ENCODE results near the gene SNAI3. TPM values are rescaled to one million over a fixed set of nuclear protein-coding genes. Genes with fewer than 3 reads are reported as not detected.

SNAI3 gene
- total RNA-seq, 1 experiment from 2014 or later, result 0.54 TPM

GRCh38 chr16:88656291-88656980 lies 29.9 kb downstream of the SNAI3 start:
- DNase-seq, result no peak
- no peak overlapping the region for H3K27ac Mint-ChIP-seq (ENCODE audit: unreplicated experiment)
- H3K36me3 Mint-ChIP-seq (ENCODE audit: insufficient read depth, unreplicated experiment), result peaks cover 92% of the 10 kb centered on the region
- intact Hi-C loops (cut with micrococcal nuclease; ENCODE audit: unreplicated experiment), result no loop called here
- H3K4me3 Mint-ChIP-seq (ENCODE audit: low read depth, unreplicated experiment), result no peak overlapping the region
- CTCF ChIA-PET, result no interaction called here
- no peak for TF ChIP-seq CTCF (IDR thresholded peaks at IDR 0.05; ENCODE audit: unreplicated experiment)
- H3K4me1 Mint-ChIP-seq (ENCODE audit: low read depth, unreplicated experiment), result peaks cover 11% of the 10 kb centered on the region
- no peaks in the 10 kb centered on the region for H3K9me3 Mint-ChIP-seq (ENCODE audit: low read depth, unreplicated experiment)
- no peaks in the 10 kb centered on the region for H3K27me3 Mint-ChIP-seq (ENCODE audit: unreplicated experiment)
- no TSS peak for BruUV-seq (replicated peaks)

DNA sequence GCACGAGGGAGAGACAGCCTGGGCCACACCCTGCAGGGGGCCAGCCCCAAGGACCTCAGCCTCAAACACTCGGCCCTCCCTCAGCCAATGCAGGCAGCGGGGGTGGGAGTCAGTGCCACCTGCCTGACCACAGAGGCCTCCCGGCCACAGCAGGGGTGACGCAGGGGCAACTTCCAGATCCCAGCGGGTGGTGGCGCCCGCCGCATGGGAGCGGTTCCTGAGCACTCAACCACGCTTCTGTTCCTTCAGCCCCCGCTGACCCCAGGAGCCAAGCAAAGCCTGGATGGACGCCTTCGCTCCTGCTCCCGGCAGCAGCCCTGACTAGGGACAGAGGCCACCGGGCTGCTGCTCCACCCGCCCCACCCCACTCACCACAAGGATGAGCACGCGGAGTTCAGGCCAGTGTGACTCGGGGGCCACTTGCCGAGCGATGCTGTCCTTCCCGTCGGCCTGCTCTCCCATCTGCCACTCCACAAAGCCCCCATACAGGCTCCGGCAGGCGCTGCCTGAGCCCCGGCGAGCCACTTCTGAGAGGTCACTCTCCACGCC lies 30.5 kb downstream of the SNAI3 start:
- CTCF ChIA-PET, result no interaction called here
- BruUV-seq (replicated peaks), result no TSS peak
- Mint-ChIP-seq H3K27ac (ENCODE audit: unreplicated experiment) (no peak overlapping the region), H3K4me1 (ENCODE audit: low read depth, unreplicated experiment) (peaks cover 15% of the 10 kb centered on the region), H3K9me3 (ENCODE audit: low read depth, unreplicated experiment) (no peaks in the 10 kb centered on the region), H3K36me3 (ENCODE audit: insufficient read depth, unreplicated experiment) (peaks cover 92% of the 10 kb centered on the region), H3K4me3 (ENCODE audit: low read depth, unreplicated experiment) (no peak overlapping the region), H3K27me3 (ENCODE audit: unreplicated experiment) (no peaks in the 10 kb centered on the region)
- TF ChIP-seq CTCF (IDR thresholded peaks at IDR 0.05; ENCODE audit: unreplicated experiment), result no peak
- DNase-seq, result no peak
- intact Hi-C loops (cut with micrococcal nuclease; ENCODE audit: unreplicated experiment), result no loop called here

GRCh38 chr16:88655053-88655732 lies 31.1 kb downstream of the SNAI3 start:
- TF ChIP-seq CTCF (IDR thresholded peaks at IDR 0.05; ENCODE audit: unreplicated experiment), result no peak
- no peaks in the 10 kb centered on the region for H3K9me3 Mint-ChIP-seq (ENCODE audit: low read depth, unreplicated experiment)
- no peaks in the 10 kb centered on the region for H3K27me3 Mint-ChIP-seq (ENCODE audit: unreplicated experiment)
- H3K4me1 Mint-ChIP-seq (ENCODE audit: low read depth, unreplicated experiment), result peaks cover 15% of the 10 kb centered on the region
- no peak for DNase-seq
- peaks cover 92% of the 10 kb centered on the region for H3K36me3 Mint-ChIP-seq (ENCODE audit: insufficient read depth, unreplicated experiment)
- intact Hi-C loops (cut with micrococcal nuclease; ENCODE audit: unreplicated experiment), result no loop called here
- H3K4me3 Mint-ChIP-seq (ENCODE audit: low read depth, unreplicated experiment), result no peak overlapping the region
- CTCF ChIA-PET, result interaction anchor here (0.7 to 1.0 kb wide), 2 partner anchors 16 to 67 kb away, joined by 3 read pairs; no protein-coding TSS in a partner anchor
- BruUV-seq (replicated peaks), result no TSS peak
- no peak overlapping the region for H3K27ac Mint-ChIP-seq (ENCODE audit: unreplicated experiment)

DNA sequence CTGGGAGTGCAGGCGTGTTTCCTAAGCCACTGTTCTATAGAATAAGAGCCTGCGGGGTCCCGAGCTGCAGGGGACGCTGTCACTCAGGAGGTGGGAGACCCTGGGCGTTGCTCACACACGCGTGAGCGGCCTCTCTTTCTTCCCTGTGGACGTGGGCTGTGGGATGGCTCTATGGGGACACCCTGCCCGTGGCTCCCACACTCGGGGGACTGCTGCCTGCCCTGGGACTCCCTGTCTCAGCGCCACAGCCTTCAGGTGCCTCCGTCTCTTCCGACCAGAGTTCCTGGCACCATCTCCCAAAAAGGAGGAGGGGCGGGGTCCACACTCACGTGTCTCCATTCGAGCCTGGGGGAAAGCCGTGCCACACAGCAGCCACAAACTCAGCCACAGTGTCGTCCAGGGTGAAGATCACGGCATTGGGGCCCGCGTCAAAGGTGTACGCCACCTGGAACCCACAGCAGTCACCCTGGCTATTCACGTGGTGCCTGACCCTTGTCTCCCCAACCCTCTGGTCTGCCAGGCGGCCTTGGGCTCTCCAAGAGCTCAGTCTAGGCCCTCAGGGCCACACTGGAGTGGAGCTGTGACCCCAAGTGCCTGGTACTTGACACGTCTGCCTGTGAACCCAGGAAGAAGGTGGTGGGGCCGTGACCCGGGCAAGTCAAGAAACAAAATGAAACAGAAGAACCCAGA lies 31.8 kb downstream of the SNAI3 start:
- no TSS peak for BruUV-seq (replicated peaks)
- no peak overlapping the region for H3K4me3 Mint-ChIP-seq (ENCODE audit: low read depth, unreplicated experiment)
- H3K9me3 Mint-ChIP-seq (ENCODE audit: low read depth, unreplicated experiment), result no peaks in the 10 kb centered on the region
- DNase-seq, result no peak
- H3K27ac Mint-ChIP-seq (ENCODE audit: unreplicated experiment), result no peak overlapping the region
- no peaks in the 10 kb centered on the region for H3K27me3 Mint-ChIP-seq (ENCODE audit: unreplicated experiment)
- H3K36me3 Mint-ChIP-seq (ENCODE audit: insufficient read depth, unreplicated experiment), result peaks cover 92% of the 10 kb centered on the region
- TF ChIP-seq CTCF (IDR thresholded peaks at IDR 0.05; ENCODE audit: unreplicated experiment), result no peak
- H3K4me1 Mint-ChIP-seq (ENCODE audit: low read depth, unreplicated experiment), result peaks cover 18% of the 10 kb centered on the region
- CTCF ChIA-PET, result interaction anchor here (0.7 to 1.0 kb wide), 2 partner anchors 15 to 68 kb away, joined by 3 read pairs; no protein-coding TSS in a partner anchor
- intact Hi-C loops (cut with micrococcal nuclease; ENCODE audit: unreplicated experiment), result no loop called here
